HPDE6-E6E7 (cell line): Measurements from ENCODE around the gene HOPX.
"Not testable (repeated sequence)": the region's sequence is repeated elsewhere in the genome, so short reads cannot be mapped to it uniquely, and the experiment has no call there.

Source experiments
- DNase-seq: peaks from one replicate; pipeline ENCODE4 v3.0.0; 2011; ENCODE audit warnings: missing footprints; ENCODE audit errors: extremely low spot score

The HOPX gene

GRCh38 chr4:56688094-56688647, 7.1 kb upstream of the HOPX start:
- no peak for DNase-seq

- DNase-seq, result no peak
Observed at GRCh38 chr4:56686537-56687231, 5.6 kb upstream of the HOPX start.

- no peak for DNase-seq
Observed at GRCh38 chr4:56684320-56685050, 3.4 kb upstream of the HOPX start.

DNA sequence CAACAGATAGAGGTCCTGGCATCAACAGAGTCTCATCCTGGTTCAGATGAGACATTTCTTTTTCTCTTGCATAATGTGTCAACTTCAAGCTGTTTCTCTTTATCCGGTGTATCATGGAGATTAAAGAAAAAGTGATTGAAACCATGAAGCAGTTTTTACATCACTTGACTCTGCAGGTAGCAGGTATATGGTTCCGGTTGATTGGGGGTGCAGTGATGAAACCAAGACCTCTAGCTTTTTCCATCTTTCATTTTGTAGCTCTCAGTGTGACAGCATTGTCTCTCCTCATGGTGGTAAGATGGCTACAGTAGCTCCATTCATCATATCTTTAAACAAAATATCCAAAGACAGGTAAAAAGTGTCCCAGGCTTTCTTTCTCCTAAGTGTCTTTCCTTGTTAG, 2.4 kb upstream of the HOPX start:
- no peak for DNase-seq

- no peak for DNase-seq
Observed at GRCh38 chr4:56681853-56682525, 893 bp upstream of the HOPX start.

GRCh38 chr4:56680266-56680665, 830 bp downstream of the HOPX start:
- no peak for DNase-seq

DNA sequence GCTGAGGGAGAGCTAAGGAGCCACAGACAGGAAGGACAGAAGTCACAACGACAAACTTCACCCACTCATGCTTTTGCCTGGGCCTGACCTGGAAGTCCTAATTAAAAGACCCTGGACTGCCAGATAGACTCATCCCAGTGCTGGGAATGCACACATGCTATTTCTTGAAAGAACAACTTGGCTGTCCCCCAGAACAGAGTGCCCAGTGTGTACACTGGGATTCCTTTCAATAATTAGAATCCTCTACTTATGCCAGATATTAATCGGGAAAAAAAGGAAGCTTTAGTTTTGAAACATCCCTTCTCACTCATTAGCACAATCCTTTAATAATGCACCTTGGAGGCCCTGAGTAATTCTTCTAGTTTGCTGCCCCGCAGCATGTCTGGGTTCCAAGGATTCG, 3.4 kb downstream of the HOPX start:
- DNase-seq, result no peak

DNA sequence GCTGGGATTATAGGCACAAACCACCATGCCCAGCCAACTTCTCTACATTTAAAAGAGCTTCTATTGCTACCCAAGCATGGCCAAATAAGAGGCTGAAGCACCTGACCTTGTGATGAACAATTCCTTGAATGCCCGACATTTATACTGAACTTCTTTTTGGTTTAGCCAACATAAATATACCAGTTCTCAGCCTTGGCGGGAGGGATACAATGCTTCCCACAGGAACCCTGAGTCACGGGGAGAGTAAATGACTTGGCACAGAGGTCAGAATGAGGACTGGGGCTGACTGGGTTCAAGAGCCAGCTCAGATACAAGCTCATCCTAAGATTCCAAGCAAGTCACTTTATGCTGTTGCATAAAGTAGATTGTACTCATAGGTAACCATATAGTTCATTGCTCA, 6.1 kb downstream of the HOPX start:
- DNase-seq, result no peak

GRCh38 chr4:56671860-56672259, 9.2 kb downstream of the HOPX start:
- no peak for DNase-seq

DNA sequence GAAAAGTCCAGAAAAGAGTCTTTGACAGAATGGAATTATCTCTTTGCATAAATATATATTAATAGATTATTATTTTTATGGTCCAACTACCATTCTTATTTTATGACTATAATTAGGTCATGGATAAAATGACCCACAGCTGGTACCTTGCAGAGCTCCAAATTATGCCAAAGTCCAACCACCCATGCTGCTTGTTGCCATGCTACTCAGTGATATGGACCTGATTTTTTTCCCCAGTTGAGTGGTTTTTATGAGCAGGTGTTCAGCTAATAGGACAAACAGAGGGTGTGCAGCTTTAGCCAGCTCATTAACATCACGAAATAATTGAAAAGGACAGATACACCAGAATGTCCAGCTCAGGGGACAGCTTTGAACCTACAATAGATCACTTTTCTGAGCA, 9.7 kb downstream of the HOPX start:
- no peak for DNase-seq

GRCh38 chr4:56668267-56668666, 12.8 kb downstream of the HOPX start:
- DNase-seq, result no peak

DNA sequence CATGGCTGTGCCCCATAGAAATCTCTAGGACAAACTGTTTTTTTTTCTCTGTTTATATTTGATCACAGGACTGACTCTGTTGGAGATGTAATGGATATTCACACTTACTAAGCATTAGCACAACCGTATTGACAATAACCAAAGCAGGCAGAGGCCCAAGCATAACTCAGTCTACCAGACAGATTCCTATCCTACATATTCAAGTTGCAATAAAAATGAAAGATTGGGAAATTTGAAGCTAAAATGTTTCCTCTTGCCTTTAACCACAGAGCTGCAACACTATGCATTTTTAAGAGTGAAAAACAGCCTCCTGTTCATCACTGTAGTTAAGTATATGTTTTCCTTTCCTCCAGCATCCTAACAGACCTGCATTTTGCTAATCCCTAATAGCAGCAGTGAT, 13.7 kb downstream of the HOPX start:
- DNase-seq, result not testable (repeated sequence)

DNA sequence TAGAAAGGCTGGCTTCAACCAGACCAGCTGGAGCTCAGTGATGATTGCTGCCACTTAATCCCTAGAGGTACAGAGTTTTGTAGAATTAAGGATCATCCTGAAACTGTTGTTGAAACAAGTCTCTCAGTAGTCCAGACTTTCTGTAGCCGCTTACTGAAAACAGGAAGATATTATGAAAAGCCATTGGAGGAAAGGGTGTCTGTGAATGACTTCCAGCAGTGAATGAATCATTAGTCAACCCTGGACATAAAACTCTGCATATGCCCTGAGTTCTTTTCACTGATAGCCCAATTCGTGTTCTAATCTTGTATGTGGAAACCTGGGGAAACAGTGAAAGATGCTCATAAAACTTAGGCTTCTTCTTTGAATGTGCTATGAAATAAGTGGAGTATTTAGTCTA, 14.8 kb downstream of the HOPX start:
- DNase-seq, result no peak

GRCh38 chr4:56665781-56666180, 15.3 kb downstream of the HOPX start:
- DNase-seq, result no peak

DNA sequence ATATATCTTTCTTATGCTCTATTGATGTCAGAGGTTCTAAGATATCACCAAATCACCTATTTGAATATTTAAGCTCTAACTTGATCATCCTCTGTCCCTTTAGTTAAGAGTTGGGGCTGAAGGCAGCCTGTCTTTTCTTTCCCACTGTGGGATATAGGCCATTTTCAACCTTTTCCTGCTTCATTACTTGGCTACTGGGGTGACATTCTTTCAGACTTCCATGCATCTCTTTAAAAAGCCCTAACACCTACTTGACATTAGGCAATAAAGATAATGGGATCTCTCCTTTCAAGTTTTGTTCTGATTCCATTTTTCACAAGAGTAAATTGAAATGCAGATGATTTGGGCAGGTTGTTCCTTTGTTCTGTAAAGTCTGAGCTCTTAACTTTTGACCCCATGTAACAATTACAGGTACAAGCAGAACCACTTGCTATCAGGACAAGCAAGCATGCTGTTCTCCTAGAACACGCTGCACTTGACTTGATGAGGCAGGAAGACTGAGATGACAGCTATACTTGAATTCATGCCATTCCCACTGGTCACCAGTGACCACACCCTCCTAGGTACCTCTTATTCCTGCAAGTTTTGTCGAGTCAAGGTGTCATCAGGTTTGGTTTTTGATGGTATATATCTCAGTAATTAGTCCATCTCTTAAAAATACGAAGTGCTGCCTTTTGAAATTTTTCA, 18.2 kb downstream of the HOPX start:
- DNase-seq, result no peak

DNA sequence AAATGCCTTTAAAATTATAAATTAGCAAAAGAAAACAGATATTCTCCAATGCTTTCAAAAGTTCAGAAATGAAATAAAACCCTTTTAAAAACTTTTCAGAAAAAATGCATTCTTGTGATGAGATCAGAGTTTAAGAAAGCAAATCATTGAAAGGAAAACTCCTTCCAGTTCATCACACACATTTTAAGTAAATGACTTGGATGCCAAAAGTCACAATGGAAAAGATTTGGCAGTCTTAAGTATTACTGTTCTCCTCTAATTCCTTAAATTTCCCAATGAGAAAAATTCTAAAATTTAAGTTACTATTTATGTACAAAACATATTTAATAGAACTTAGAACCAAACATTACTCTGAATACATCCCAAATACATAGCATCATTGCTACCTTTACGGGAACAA, 21.1 kb downstream of the HOPX start:
- no peak for DNase-seq

GRCh38 chr4:56658528-56658927, 22.6 kb downstream of the HOPX start:
- no peak for DNase-seq

GRCh38 chr4:56657818-56658217, 23.3 kb downstream of the HOPX start:
- no peak for DNase-seq

GRCh38 chr4:56657128-56657527, 24.0 kb downstream of the HOPX start:
- no peak for DNase-seq

- no peak for DNase-seq
Observed at GRCh38 chr4:56656346-56656643, 24.8 kb downstream of the HOPX start.

- DNase-seq, result no peak
Observed at GRCh38 chr4:56655627-56656345, 25.3 kb downstream of the HOPX start.

DNA sequence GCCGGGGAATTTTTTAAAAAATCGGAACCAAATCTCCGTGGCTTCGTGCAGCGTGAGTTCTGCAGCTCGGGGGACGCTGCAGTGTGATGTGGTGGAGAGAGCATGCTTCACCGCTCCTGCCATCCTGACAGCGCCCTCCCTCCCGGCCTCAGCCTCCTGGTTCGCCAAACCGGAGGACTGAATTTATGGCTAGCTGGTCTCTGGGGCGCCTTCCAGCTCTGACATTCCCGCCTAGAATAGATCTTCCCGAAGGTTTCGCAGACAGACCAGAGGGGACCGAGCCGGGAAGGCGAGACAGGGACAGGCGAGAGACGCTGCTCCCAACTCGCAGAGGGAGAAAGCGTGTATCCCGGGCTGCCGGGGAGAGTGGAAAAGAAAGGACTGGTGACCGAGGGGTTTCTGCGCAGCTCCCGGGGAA, 25.9 kb downstream of the HOPX start:
- DNase-seq, result no peak
